ENCODE results near the gene CRYL1. TPM values are rescaled to one million over a fixed set of nuclear protein-coding genes. Genes with fewer than 3 reads are reported as not detected.

CRYL1 gene
- total RNA-seq, 1 donor from 2014 or later: 35.4 TPM

GRCh38 chr13:20401531-20401930 is 124.1 kb downstream of the CRYL1 start:
- Histone ChIP-seq H3K36me3 (peaks cover 0 to 6% of the 10 kb centered on the region in 2 donors), H3K9me3 (no peaks in the 10 kb centered on the region), H3K4me3 (no peak overlapping the region), H3K4me1 (peaks cover 16% of the 10 kb centered on the region), H3K27ac (no peak overlapping the region), H3K27me3 (no peaks in the 10 kb centered on the region)
- DNase-seq (ENCODE audit: extremely low spot score in 2 of 2): peak; percentile 37 to 64
- intact Hi-C loops (cut with DNase I): no loop called here
- TF ChIP-seq POLR2AphosphoS5 (IDR thresholded peaks at IDR 0.05; ENCODE audit: insufficient read depth in 1 of 2, low read depth in 1 of 2): no peak
- no peak for TF ChIP-seq POLR2A (IDR thresholded peaks at IDR 0.05)
- TF ChIP-seq, protein P1, sequence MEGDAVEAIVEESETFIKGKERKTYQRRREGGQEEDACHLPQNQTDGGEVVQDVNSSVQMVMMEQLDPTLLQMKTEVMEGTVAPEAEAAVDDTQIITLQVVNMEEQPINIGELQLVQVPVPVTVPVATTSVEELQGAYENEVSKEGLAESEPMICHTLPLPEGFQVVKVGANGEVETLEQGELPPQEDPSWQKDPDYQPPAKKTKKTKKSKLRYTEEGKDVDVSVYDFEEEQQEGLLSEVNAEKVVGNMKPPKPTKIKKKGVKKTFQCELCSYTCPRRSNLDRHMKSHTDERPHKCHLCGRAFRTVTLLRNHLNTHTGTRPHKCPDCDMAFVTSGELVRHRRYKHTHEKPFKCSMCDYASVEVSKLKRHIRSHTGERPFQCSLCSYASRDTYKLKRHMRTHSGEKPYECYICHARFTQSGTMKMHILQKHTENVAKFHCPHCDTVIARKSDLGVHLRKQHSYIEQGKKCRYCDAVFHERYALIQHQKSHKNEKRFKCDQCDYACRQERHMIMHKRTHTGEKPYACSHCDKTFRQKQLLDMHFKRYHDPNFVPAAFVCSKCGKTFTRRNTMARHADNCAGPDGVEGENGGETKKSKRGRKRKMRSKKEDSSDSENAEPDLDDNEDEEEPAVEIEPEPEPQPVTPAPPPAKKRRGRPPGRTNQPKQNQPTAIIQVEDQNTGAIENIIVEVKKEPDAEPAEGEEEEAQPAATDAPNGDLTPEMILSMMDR (IDR thresholded peaks at IDR 0.05): no peak

DNA sequence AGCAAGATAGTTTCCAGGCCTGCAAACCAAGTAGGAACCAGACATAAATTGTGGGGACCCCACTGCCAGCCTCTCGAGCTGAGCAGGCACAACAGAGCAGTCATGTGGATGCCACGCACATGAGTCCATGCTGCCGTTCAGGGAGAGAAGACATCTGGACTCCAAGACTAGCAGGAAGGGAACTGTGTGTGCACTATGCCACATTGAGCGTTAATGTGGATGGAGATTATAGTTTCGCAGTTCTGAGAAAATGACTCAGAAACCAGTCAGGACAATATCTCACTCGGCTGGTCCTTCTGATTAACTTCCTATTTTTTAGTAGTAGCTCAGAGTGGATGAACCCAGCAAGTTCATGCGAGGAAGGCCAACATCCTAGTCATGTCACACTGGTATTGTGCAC is 124.9 kb downstream of the CRYL1 start:
- intact Hi-C loops (cut with DNase I): no loop called here
- TF ChIP-seq, protein P1 (IDR thresholded peaks at IDR 0.05): no peak
- TF ChIP-seq POLR2A (IDR thresholded peaks at IDR 0.05): no peak
- peak in 1 of 2 donors; percentile 48 for TF ChIP-seq POLR2AphosphoS5 (IDR thresholded peaks at IDR 0.05; ENCODE audit: insufficient read depth in 1 of 2, low read depth in 1 of 2)
- Histone ChIP-seq H3K36me3 (peaks cover 0 to 6% of the 10 kb centered on the region in 2 donors), H3K27ac (no peak overlapping the region), H3K4me1 (peaks cover 16% of the 10 kb centered on the region), H3K4me3 (no peak overlapping the region), H3K9me3 (no peaks in the 10 kb centered on the region), H3K27me3 (no peaks in the 10 kb centered on the region)
- peak in 1 of 2 donors; percentile 58 for DNase-seq (ENCODE audit: extremely low spot score in 2 of 2)

GRCh38 chr13:20399961-20400360 is 125.7 kb downstream of the CRYL1 start:
- H3K4me3 ChIP-seq: no peak overlapping the region
- intact Hi-C loops (cut with DNase I): no loop called here
- DNase-seq (ENCODE audit: extremely low spot score in 2 of 2): peak; percentile 58 to 85
- H3K4me1 ChIP-seq: peaks cover 16% of the 10 kb centered on the region
- H3K36me3 ChIP-seq: peaks cover 0 to 6% of the 10 kb centered on the region in 2 donors
- H3K27ac ChIP-seq: no peak overlapping the region
- H3K9me3 ChIP-seq: no peaks in the 10 kb centered on the region
- H3K27me3 ChIP-seq: no peaks in the 10 kb centered on the region
- TF ChIP-seq, protein P1 (IDR thresholded peaks at IDR 0.05): no peak
- TF ChIP-seq POLR2AphosphoS5 (IDR thresholded peaks at IDR 0.05; ENCODE audit: insufficient read depth in 1 of 2, low read depth in 1 of 2): no peak
- TF ChIP-seq POLR2A (IDR thresholded peaks at IDR 0.05): no peak

DNA sequence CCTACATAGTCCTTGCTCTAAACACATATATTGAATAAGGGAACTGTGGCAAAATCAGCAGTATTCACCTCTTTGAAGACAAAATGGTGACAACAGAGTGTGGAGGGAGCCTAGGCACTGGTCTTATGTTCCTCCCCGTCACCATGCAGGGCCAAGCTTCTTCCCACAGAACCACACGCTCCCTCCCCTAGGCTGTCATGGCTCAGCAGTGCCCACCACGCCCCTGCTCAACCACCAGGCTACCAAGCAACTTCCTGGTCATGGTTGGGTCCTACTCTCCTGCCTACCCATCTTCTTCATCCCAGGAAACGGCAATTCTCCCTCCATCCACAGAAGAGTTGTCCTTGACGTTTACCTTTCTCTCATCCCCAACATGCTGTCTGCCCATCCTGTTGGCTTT is 126.1 kb downstream of the CRYL1 start:
- DNase-seq (ENCODE audit: extremely low spot score in 2 of 2): peak in 1 of 2 donors; percentile 71
- no peak overlapping the region for H3K27ac ChIP-seq

GRCh38 chr13:20398459-20398858 is 127.2 kb downstream of the CRYL1 start:
- TF ChIP-seq, protein P1 (IDR thresholded peaks at IDR 0.05): no peak
- TF ChIP-seq POLR2A (IDR thresholded peaks at IDR 0.05): no peak
- H3K27ac ChIP-seq: no peak overlapping the region
- H3K4me3 ChIP-seq: no peak overlapping the region
- no peaks in the 10 kb centered on the region for H3K36me3 ChIP-seq
- intact Hi-C loops (cut with DNase I): no loop called here
- no peaks in the 10 kb centered on the region for H3K27me3 ChIP-seq
- no peaks in the 10 kb centered on the region for H3K9me3 ChIP-seq
- H3K4me1 ChIP-seq: peaks cover 16% of the 10 kb centered on the region
- peak in 1 of 2 donors; percentile 67 for DNase-seq (ENCODE audit: extremely low spot score in 2 of 2)

More for the DNA sequence above, 126.1 kb downstream of the CRYL1 start:
- Histone ChIP-seq H3K9me3 (no peaks in the 10 kb centered on the region), H3K4me1 (peaks cover 16% of the 10 kb centered on the region), H3K27me3 (no peaks in the 10 kb centered on the region), H3K36me3 (peaks cover 0 to 6% of the 10 kb centered on the region in 2 donors), H3K4me3 (no peak overlapping the region)
- TF ChIP-seq, protein P1 (IDR thresholded peaks at IDR 0.05): no peak
- no peak for TF ChIP-seq POLR2AphosphoS5 (IDR thresholded peaks at IDR 0.05; ENCODE audit: insufficient read depth in 1 of 2, low read depth in 1 of 2)
- no peak for TF ChIP-seq POLR2A (IDR thresholded peaks at IDR 0.05)
- intact Hi-C loops (cut with DNase I): no loop called here

Data from vagina (tissue), 2 donors.